Measurements from ENCODE around the gene NHS. TPM values are rescaled to one million over a fixed set of nuclear protein-coding genes. Genes with fewer than 3 reads are reported as not detected.

The NHS gene
- total and polyA plus RNA-seq, 2 of the 4 experiments (the other 2 are of a cell fraction): 0.36 to 0.90 TPM

DNA sequence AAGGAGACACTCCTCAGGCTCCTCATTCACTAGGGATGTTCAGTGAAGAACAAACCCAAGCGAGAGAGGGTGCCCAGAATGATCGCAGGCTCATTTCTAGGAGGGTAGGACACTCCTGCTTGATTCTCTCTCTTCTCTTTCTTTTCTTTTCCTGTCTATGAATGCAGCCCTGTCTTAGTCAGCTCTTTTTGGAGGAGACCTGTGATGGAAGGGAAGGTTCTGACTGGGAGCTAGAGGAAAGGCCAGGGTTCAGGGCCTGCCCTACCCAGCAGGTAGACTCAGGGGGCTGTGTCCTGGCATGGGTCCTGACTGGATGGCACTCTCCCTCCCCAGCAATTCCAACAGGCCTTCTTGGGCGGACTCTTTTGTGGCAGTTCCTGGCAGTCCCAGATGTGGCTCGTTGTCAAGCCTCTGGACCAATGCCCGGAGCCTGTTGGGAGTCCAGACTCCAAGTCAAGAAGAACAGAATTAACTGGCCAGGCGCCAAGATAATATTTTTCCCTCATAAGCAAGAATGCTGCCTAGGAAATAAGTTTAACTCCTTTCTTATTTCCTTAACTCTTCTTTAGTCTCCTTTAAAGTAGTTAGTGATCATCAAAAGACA lies 222.9 kb downstream of the NHS start:
- dilution Hi-C loops (cut with HindIII; ENCODE audit: low sequenced_read_pairs, unreplicated experiment): no loop called here
- Histone ChIP-seq H3K36me3 (ENCODE audit: control insufficient read depth, insufficient read depth, low read length) (no peaks in the 10 kb centered on the region), H3K27me3 (ENCODE audit: control insufficient read depth, insufficient read depth, low read length) (no peaks in the 10 kb centered on the region; the same call in 1 of the 2 replicates), H3K9me3 (ENCODE audit: control insufficient read depth, insufficient read depth, low read length) (no peaks in the 10 kb centered on the region), H4K20me1 (ENCODE audit: insufficient read depth, low read length) (no peaks in the 10 kb centered on the region), H4K5ac (ENCODE audit: low read depth, low read length) (no peak overlapping the region), H3K4me2 (ENCODE audit: low read depth, low read length) (no peak overlapping the region), H2AK9ac (replicated peaks; ENCODE audit: low read depth, low read length, poor library complexity) (no peak overlapping the region), H3K18ac (ENCODE audit: low read depth, low read length) (no peak overlapping the region), H2BK15ac (ENCODE audit: low read depth, low read length) (no peak overlapping the region), H3K56ac (ENCODE audit: extremely low read depth, insufficient read depth, low read length) (no peak overlapping the region), H2BK120ac (ENCODE audit: low read depth, low read length) (no peak overlapping the region), H3K4me1 (ENCODE audit: control insufficient read depth, insufficient read depth, low read length) (peaks cover 9% of the 10 kb centered on the region), H2AFZ (replicated peaks; ENCODE audit: low read length, poor library complexity) (no peak overlapping the region), H3K9ac (ENCODE audit: low read depth, low read length) (no peak overlapping the region), H3K4ac (ENCODE audit: low read depth, low read length) (no peak overlapping the region), H2AK5ac (ENCODE audit: low read depth, low read length) (no peak overlapping the region; the same call in 1 of the 2 replicates), H2BK5ac (ENCODE audit: low read depth, low read length, poor library complexity, severe bottlenecking) (no peak overlapping the region), H3K27ac (ENCODE audit: insufficient read depth, low read length) (no peak overlapping the region), H3K14ac (replicated peaks; ENCODE audit: low read depth, low read length) (no peak overlapping the region), H3K23ac (ENCODE audit: low read depth, low read length) (no peak overlapping the region), H3K4me3 (ENCODE audit: insufficient read depth, low read depth, low read length) (no peak overlapping the region), H3K9me1 (ENCODE audit: insufficient read depth, low read length) (peaks cover 3% of the 10 kb centered on the region; the same call in 1 of the 2 replicates), H3K79me1 (ENCODE audit: low read depth in 1 of 2, low read length in 2 of 2) (no peaks in the 10 kb centered on the region), H4K8ac (ENCODE audit: low read depth in 2 of 2, low read length in 2 of 2) (no peak overlapping the region), H4K91ac (ENCODE audit: insufficient read depth, low read depth, low read length) (no peak overlapping the region), H2BK20ac (ENCODE audit: low read depth, low read length) (no peak overlapping the region)
- intact Hi-C loops (cut with micrococcal nuclease): no loop called here
- POLR2A ChIA-PET (ENCODE audit: unreplicated experiment): no interaction called here
- BruUV-seq (replicated peaks): no TSS peak
- no peak for TF ChIP-seq MXI1 (IDR thresholded peaks at IDR 0.05; ENCODE audit: borderline replicate concordance, low read depth, low read length)
- no peak for TF ChIP-seq POLR2A (IDR thresholded peaks at IDR 0.05; ENCODE audit: low read depth, low read length)
- TF ChIP-seq MAZ (IDR thresholded peaks at IDR 0.05; ENCODE audit: borderline replicate concordance, low read depth, low read length): no peak
- TF ChIP-seq MAFK (IDR thresholded peaks at IDR 0.05; ENCODE audit: low read depth, low read length): no peak
- no peak for TF ChIP-seq RCOR1 (IDR thresholded peaks at IDR 0.05; ENCODE audit: insufficient replicate concordance, low read length)
- no peak for TF ChIP-seq BHLHE40 (IDR thresholded peaks at IDR 0.05; ENCODE audit: low read depth, low read length)
- no peak for TF ChIP-seq CHD1 (IDR thresholded peaks at IDR 0.05; ENCODE audit: low read depth, low read length)
- no peak for TF ChIP-seq RFX5 (IDR thresholded peaks at IDR 0.05; ENCODE audit: low read depth, low read length)
- TF ChIP-seq, protein P1, sequence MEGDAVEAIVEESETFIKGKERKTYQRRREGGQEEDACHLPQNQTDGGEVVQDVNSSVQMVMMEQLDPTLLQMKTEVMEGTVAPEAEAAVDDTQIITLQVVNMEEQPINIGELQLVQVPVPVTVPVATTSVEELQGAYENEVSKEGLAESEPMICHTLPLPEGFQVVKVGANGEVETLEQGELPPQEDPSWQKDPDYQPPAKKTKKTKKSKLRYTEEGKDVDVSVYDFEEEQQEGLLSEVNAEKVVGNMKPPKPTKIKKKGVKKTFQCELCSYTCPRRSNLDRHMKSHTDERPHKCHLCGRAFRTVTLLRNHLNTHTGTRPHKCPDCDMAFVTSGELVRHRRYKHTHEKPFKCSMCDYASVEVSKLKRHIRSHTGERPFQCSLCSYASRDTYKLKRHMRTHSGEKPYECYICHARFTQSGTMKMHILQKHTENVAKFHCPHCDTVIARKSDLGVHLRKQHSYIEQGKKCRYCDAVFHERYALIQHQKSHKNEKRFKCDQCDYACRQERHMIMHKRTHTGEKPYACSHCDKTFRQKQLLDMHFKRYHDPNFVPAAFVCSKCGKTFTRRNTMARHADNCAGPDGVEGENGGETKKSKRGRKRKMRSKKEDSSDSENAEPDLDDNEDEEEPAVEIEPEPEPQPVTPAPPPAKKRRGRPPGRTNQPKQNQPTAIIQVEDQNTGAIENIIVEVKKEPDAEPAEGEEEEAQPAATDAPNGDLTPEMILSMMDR (conservative IDR thresholded peaks at IDR 0.05; ENCODE audit: low read depth, low read length): no peak
- TF ChIP-seq NFE2L2 (IDR thresholded peaks at IDR 0.05; ENCODE audit: low read depth, low read length): no peak
- no peak for TF ChIP-seq RAD21 (IDR thresholded peaks at IDR 0.05; ENCODE audit: low read length)
- CTCF ChIA-PET: no interaction called here
- DNase-seq (no peak), ATAC-seq (ENCODE audit: low read depth) (no peak)
- WGBS, 2 experiments (ENCODE audit: extremely low coverage in 2 of 2, insufficient read length in 1 of 2): no CpG with 5 or more reads among the region's 6 CpGs
- in situ Hi-C loops (cut with MboI; ENCODE audit: low sequenced_read_pairs): no loop called here
